Measurements from ENCODE around the gene SLC10A1.

Gene SLC10A1

GRCh38 chr14:69726761-69727511, 70.1 kb downstream of the SLC10A1 start:
- DNase-seq (ENCODE audit: low read depth in 2 of 3, low spot score in 2 of 3): peak; percentile 61 to 89 (median 87)

Data from activated CD8-positive, alpha-beta memory T cell treated with anti-CD3 and anti-CD28 coated beads for 48 hours (primary cell).